ENCODE data around the gene SPRR2A.

- TF ChIP-seq CTCF (IDR thresholded peaks at IDR 0.05; ENCODE audit: low read depth, low read length, poor library complexity, severe bottlenecking) (no peak), EZH2phosphoT487 (IDR thresholded peaks at IDR 0.05; ENCODE audit: borderline replicate concordance, low read length) (no peak)
Measured at GRCh38 chr1:153025797-153026196, 31.5 kb downstream of the SPRR2A start.

Measured in DOHH2 (cell line).